Measurements from ENCODE around the gene UQCRQ.

DNA sequence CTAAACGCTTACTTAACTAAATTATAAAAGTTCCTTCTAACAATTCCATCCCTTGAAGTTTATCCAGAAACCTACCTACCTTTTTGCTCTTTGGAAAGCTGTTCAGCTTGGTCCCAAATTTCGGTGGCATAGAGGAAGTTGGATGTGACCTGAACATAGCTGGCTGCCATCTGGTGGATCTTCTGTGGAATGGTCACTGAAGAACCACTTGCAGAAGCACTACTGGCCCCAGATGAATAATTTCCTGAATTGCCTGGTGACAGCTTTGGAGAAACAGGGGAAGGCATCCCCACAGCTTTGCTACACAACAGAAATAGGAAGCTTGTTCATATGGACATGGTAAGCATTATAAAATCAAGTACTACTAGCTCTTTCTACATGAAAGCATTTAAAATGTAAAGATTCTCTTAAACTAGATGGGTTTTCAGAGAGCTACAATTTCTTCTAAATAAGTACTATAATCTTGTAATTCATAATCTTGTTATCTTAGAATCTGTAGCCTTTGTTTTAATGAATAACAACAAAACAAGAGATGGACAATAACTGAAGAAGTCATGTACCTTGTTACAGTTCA, 16.9 kb downstream of the UQCRQ start:
- TF ChIP-seq, protein P1, sequence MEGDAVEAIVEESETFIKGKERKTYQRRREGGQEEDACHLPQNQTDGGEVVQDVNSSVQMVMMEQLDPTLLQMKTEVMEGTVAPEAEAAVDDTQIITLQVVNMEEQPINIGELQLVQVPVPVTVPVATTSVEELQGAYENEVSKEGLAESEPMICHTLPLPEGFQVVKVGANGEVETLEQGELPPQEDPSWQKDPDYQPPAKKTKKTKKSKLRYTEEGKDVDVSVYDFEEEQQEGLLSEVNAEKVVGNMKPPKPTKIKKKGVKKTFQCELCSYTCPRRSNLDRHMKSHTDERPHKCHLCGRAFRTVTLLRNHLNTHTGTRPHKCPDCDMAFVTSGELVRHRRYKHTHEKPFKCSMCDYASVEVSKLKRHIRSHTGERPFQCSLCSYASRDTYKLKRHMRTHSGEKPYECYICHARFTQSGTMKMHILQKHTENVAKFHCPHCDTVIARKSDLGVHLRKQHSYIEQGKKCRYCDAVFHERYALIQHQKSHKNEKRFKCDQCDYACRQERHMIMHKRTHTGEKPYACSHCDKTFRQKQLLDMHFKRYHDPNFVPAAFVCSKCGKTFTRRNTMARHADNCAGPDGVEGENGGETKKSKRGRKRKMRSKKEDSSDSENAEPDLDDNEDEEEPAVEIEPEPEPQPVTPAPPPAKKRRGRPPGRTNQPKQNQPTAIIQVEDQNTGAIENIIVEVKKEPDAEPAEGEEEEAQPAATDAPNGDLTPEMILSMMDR (conservative IDR thresholded peaks at IDR 0.05) = peak; percentile 89
- TF ChIP-seq ZFX (IDR thresholded peaks at IDR 0.05) = no peak
